Fibroblast of the aortic adventitia (primary cell): ENCODE measurements around the gene DYNC1LI1. TPM values are rescaled to one million over a fixed set of nuclear protein-coding genes. Genes with fewer than 3 reads are reported as not detected.
"Not testable (repeated sequence)": the region's sequence is repeated elsewhere in the genome, so short reads cannot be mapped to it uniquely, and the experiment has no call there.

ENCODE experiments used
- DNase-seq: peaks from one replicate; pipeline ENCODE4 v3.0.0-alpha.2; 2010; ENCODE audit warnings: low read depth
- H3K4me3 ChIP-seq: 2 replicates; pipeline ENCODE4 v1.5.1; 2011; ENCODE audit warnings: low read depth, mild to moderate bottlenecking, control low read depth, low read length, moderate library complexity
- CTCF ChIP-seq: IDR thresholded peaks from 2 replicates; pipeline ENCODE4 v1.5.1; 2011; ENCODE audit warnings: mild to moderate bottlenecking, low read length, control low read depth, inconsistent platforms; ENCODE audit not compliant: insufficient read depth
- total RNA-seq: library from RNA; depleted of rRNA; stranded (reverse); fragments of >200 nt; gene quantifications from 2 replicates; pipeline ENCODE4 v1.2.3, GENCODE V29; 2012; ENCODE audit warnings: low replicate concordance

Gene DYNC1LI1
- total RNA-seq, 1 donor, result 42.5 TPM

GRCh38 chr3:32522682-32523081 is 48.0 kb downstream of the DYNC1LI1 start:
- no peak for TF ChIP-seq CTCF
- no peak overlapping the region for H3K4me3 ChIP-seq
- peak; percentile 51 for DNase-seq

GRCh38 chr3:32518921-32519320 is 51.7 kb downstream of the DYNC1LI1 start:
- DNase-seq, H3K4me3 ChIP-seq: not testable (repeated sequence)

GRCh38 chr3:32516751-32517150 is 53.9 kb downstream of the DYNC1LI1 start:
- DNase-seq, H3K4me3 ChIP-seq: not testable (repeated sequence)

GRCh38 chr3:32511005-32511404 is 59.7 kb downstream of the DYNC1LI1 start:
- TF ChIP-seq CTCF, result no peak
- no peak for DNase-seq

GRCh38 chr3:32510075-32510724 is 60.5 kb downstream of the DYNC1LI1 start:
- no peak overlapping the region for H3K4me3 ChIP-seq
- peak; percentile 80 for DNase-seq
- peak; percentile 72 for TF ChIP-seq CTCF

More at GRCh38 chr3:32511005-32511404, 59.7 kb downstream of the DYNC1LI1 start:
- H3K4me3 ChIP-seq, result no peak overlapping the region

- no peak overlapping the region for H3K4me3 ChIP-seq
- TF ChIP-seq CTCF, result no peak
- DNase-seq, result peak; percentile 27
These were observed 61.9 kb downstream of the DYNC1LI1 start for GRCh38 chr3:32508711-32509110.

- TF ChIP-seq CTCF, result no peak
- no peak overlapping the region for H3K4me3 ChIP-seq
- no peak for DNase-seq
These were observed 64.2 kb downstream of the DYNC1LI1 start for GRCh38 chr3:32506466-32506865.

GRCh38 chr3:32502946-32503286 is 67.7 kb downstream of the DYNC1LI1 start:
- DNase-seq, result no peak
- no peak for TF ChIP-seq CTCF
- peak overlapping the region; percentile 98 for H3K4me3 ChIP-seq
